HG03571 (cell line): ENCODE data around the gene LNX2.

Source experiments
- ATAC-seq: cut with Tn5 transposase; IDR thresholded peaks from one replicate; pipeline ENCODE4 v1.9.1; 2021; ENCODE audit not compliant: unreplicated experiment

Gene LNX2

DNA sequence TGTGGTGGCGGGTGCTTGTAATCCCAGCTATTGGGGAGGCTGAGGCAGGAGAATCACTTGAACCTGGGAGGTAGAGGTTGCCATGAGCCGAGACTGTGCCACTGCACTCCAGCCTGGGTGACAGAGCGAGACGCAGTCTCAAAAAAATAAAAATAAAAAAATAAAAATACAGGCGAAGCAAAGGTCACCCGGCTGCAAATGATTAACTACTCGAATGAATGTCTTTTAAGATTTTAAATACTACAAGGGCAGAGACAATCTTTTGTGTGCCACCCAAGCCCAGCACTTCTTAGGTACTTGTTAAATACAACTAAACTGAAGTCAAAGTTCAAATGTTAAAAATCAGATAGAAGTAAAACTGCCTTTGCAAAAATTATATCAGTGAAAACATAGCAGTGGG, 6.7 kb downstream of the LNX2 start:
- ATAC-seq: no peak

DNA sequence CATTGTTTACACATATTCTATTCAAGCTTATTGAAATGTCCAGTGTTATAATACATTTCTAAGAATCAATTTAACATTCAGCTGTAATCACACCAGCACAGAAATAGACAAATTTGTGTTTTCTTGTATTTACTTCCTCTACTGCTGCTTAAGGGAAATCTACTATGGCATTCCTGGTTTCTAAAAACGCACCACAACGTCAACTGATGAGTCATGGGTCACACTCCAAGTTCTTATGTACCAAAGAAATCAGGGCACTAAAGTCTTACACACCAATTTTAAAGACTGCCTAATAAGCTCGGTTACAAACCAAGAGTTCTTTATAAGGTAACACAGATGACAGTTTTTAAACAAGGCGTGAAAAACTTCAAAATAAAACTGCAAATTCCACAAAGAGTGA, 13.2 kb downstream of the LNX2 start:
- ATAC-seq: no peak

DNA sequence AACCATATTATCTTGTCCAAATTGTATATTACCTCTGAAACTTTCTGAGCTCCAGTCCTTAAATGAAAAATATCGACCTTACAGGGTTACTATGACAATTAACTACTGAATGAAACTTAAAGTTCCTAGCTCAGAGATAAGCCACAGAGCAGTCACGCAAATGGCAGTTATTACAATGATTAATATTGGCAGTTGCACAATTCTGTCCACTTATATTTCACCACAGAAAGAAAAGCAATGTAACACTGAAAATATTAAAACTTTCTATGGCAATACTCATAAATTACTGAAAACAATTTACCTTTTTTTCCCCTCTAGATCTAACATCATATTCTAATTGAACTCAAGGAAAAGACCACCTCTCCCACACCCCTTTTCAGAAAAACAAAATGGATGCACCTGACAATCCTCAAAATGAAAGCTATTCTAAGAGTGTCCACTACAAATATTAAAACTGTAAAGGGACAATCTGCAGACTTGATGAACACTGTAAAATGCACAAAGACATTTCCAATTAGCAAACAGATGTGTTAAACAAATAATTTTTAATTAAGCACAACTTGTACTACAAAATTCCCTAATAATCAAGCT, 14.6 kb downstream of the LNX2 start:
- ATAC-seq: no peak

DNA sequence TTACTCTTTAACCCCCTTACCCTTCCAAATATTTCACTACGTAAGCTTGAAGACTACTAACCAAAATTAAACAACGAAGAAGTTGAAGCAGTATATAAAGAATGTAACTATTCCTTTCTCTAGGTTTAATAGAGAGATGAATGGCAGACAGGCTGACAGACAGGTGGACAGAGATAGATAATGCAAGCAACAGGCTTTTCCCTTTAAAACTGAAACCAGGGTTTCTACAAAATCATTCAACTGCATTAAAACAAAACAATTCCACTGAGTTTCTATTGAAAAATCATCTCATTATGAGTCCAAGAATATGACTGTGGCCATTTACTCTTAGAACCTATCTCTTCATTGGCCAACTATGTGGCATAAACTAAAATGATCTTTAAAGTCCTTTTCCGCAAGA, 15.2 kb downstream of the LNX2 start:
- no peak for ATAC-seq

DNA sequence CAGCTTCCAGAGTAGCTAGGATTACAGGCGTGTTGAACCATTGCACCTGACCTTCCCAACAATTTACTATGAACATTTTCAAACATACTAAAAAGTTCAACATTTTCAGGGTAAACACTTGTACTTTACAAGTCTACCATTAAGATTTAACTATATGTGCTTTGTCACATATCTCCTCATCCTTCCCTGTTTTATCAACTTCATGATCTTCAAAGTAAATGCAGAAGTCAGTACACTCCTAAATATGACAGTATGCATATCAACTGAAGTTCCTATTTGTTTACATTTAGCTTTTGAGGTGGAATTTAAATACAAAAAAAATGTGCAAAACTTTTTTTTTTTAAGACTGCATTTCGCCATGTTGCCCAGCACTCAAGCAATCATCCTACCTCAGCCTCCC, 18.5 kb downstream of the LNX2 start:
- no peak for ATAC-seq

DNA sequence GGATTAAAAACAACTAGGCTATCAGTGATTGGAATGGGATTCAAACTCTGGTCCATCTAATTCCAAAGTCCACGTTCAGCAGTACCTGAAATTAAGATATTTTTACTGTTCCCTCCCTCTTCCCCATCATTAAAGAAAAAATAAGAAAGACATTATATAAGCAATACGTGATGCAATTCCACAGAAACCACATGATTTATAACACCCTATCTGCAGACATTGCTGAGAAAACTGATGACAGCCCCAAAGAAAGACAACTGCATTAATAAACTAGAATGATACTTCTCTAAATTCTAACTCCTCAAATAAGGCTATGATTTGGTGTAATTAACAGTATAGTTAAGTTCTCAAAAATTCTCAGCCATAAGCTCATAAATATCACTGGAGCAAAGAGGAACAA, 19.1 kb downstream of the LNX2 start:
- no peak for ATAC-seq

DNA sequence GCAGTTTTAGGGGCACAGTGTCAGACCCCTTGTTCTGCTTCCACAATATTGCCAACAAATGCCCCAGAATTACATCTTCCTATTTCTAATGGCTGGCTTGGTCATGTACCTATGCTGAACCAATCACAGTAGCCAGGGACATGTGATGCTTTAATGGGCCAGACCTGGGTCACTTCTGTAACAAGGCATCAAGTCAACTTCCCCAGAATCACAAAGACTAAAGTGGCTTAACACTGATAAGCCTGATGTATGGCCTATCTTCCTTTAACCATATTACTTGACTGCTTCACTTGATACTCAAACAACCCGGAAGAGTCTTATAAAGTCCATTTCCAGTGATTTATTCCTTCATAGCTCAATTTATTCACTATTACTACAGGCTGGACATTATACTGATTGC, 19.6 kb downstream of the LNX2 start:
- ATAC-seq: no peak

DNA sequence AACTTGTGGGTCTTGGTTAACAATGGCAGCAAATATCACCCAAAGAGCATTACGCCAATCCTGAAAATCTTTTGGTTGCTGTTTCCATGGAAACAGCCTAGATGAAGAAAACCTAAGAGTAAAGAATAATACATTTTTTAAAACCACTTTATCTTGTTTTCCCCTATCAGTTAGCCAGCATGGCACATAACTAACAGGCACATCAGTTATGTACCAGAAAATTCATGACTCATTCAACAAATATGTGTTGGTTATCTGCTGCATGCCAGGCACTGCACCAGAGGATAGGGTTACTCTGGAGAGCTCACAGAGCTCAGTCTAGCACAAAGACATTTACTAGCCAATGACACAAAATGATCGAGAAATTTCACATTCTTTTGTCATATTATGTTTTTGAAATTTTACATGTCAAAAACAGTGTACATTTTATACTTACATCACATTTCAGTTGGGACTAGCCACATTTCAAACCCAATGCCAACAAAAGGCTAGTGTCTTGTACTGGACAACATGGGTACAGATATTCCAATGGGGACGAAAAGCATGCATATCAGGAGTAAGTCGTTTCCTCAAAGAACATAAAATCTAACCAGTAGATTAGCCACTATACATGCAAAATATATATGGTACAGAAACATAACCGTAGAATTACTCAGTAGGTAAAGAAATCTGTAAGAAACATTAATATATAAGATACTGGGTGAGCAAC, 20.3 kb downstream of the LNX2 start:
- ATAC-seq: no peak

DNA sequence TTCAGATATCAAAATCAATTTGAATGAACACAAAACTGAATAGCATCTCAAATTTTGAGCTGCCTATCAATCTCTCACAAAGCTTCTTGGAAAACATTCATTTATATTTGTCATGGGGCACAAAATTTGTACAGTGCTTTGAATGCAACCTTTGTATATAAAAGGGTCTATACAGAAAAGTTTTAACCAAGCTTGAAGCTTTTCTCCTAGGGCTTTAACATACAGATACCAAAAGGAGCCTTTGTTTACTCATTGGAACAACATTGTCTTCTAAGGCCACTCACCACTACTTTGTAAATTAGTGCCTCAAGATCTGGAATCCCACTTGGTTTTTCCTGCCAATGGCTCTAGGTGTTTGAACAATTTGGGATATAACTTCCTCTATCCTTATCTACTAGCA, 21.2 kb downstream of the LNX2 start:
- no peak for ATAC-seq

DNA sequence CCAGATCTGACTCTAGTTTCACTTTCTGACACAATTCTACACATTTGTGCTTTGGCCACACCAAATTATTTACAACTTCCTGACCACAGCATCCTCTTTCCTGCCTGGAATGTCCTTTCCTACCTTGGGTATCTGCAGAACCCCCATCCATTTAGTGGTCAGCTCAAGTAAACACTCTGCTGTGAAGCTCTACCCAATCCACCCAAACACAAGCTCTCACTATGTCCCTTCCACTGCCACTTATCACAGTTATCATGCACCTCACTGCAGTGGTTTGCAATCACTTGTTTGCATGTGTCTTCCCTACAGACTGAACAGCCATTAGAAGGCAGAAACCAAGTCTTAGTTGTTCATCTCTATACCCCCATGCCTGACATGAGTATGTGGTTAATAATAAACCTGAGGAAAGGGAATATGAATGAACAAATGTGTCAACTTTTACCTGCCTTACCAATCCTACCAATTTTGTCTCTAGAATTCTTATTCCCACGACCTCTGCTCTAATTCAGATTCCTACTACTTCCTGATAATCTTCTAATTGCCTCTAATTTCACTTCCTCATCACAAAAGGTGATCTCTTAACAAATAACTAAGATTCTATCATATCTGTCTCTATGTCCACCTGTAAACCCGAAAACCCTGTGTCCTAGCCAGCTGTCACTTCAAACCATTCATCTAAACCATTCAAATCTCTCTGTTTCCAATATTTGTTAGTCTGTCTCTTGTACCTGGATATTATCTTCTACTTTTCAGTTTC, 25.1 kb downstream of the LNX2 start:
- no peak for ATAC-seq

DNA sequence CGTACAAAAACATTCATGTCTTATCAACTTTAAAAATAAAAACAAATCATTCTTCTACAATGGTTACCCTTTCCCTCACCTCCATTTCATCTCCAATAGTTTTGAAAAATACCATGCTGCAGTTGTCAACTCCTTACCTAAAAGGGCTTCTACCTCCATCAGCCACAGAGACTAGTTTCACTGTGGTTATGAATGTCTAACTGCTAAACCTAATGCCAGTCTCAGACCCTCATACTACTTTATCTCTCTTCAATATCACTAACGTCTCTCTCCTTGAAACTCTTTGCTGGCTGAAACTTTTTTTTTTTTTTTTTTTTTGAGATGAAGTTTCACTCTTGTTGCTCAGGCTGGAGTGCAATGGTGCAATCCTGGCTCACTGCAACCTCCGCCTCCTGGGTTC, 27.1 kb downstream of the LNX2 start:
- no peak for ATAC-seq

DNA sequence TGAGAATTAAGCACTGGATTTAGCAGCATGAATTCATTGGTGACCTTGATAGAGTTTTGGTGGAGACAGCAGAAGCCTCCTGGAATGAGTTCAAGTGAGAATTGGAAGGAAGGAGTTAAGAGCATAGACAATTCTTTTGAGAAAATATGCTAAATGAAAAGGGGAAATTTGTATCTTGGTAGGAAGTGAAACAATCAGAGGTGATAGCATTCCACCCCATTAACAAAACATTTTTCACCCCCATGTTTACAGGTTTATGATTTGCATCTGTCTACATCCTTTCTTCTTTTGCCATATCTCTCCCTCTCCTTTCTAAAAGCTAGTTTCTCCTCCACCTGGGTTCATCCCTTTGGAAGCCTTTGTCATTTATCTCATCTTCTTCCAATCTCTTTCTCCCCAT, 27.5 kb downstream of the LNX2 start:
- ATAC-seq: no peak

DNA sequence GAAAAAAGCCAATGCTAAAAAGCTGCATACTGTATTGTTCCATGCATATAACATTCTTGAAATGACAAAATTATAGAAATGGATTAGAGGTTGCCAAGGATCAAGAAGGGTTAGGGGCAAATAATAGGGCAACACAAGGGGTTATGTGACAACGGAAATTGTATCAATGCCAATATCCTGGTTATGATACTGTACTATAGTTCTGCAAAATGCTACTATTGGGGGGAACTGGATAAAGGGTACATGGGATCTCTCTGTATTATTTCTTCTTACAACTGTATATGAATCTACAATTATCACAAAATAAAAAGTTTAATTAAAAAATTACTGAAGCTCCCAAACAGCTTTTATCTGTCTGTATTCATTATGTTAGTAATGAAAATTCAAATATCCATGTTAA, 31.9 kb downstream of the LNX2 start:
- no peak for ATAC-seq

DNA sequence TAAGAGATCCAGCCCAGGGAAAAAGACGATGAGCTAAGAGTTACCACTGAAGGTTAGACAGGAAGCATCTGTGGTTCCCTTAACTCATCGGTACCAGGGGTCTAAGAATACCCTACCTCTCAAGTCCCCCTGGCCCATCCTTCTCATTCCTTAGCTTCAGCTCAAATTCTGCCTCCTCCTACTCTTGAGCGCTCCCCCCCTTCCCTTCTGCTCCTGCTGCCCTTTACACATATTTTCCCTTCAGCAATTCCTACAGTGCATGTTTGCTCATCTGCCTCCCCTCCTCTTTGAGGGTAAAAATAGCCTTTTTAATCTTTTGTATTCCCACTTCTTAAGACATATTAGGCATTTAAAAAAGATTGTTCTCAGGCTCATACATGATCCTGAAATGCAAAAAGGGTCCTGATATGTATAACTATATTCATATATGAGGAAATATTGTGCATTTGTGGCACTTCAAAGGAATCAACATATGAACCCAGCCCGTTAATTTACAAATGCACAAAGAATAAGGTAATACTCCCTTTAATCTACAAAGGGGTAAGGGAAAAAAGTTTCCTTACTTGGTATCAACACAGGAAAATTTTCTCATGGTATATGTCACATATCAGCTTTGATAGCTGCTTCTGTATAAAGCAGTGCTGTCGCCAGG, 33.1 kb downstream of the LNX2 start:
- ATAC-seq: no peak

DNA sequence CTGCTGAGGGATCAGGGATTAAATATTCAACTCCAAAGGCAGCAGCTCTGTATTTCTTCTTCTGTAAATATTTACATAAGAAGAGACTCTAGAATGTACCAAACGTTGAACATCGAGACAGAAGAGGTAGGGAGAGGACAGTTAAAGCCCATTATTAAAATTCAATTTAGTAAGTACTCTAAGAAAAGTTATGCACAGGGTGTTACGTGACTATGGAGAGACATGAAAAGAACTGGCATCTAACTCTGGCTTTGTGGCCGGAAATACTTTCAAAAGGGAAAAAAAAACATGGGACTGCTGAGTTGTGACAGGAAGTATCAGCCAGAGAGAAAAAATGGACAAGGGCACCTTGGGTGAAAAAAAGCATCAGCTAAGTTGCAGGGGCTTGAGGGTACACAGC, 36.7 kb downstream of the LNX2 start:
- no peak for ATAC-seq

DNA sequence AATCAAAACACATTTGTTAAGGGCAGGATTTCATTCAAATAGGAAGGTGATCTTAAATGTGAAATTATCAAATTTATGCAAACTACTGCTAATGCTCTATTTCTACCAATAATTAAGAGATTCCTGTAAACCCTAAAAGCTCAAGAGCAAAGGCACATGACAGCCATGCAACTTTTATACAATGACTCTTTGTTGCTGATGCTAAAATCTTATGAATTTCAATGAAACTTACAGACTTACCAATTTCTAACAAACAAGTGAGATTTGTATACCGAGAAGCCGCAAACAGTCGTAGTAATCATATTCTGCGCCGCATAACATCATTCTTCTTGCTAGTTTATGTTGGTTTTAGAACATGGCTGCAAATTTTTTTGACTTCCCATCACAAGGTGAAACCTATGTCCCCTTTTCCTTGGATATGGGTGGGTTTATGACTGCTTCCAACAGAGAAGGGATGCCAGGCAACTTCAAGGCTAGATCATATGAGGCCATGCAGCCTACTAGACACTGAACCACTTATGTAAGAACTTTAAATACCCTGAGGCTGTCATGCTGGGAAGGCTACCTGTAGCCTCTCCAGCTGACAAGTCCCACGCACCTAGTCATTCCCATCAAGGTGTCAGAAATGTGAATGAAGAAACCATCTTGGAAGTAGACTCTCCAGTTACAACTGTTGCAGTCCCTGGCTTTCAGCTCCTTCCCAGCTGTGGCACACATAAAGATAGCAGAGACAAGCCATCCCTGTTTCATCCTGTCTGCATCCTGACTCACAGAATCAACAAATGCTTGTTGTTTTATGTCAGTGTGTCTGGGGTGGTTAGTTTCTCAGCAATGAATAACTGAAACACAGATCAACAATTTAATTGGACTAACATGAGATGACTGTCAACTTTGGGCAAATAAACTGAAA, 42.0 kb downstream of the LNX2 start:
- no peak for ATAC-seq

DNA sequence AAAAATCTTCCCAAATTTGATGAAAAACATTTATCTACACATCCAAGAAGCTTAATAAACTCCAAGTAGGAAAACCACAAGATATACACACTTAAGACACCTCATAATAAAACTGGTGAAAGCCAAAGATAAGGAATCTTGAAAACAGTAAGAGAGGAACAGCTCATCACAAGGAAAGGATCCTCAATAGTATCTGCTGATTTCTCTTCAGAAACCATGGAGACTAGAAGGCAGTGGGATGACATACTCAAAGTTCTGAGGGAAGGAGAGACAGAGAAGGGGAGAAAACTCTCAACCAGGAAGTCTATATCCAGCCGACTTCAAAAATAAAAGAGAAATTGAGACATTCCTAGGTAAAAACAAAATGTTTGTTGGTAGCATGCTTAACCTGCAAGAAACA, 45.7 kb downstream of the LNX2 start:
- no peak for ATAC-seq

DNA sequence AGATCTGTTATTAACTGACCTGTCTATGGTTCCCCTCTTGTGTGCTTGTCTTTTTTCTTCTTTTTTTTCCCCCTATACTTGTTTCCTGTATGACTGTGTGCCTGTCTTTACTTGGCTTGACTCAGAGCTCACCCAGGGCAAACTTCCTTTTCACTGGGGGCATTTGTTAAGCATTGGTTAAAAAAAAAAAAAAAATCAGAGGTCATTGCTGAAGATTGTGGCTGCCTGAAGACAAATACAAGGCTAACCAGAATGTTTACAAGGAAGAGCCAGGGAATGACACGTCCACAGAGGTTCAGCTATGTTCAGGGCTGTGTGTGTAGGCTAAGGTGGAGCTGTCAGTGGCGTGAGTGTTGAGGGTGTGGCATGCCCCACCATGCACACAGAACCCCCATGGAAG, 47.1 kb downstream of the LNX2 start:
- ATAC-seq: no peak

DNA sequence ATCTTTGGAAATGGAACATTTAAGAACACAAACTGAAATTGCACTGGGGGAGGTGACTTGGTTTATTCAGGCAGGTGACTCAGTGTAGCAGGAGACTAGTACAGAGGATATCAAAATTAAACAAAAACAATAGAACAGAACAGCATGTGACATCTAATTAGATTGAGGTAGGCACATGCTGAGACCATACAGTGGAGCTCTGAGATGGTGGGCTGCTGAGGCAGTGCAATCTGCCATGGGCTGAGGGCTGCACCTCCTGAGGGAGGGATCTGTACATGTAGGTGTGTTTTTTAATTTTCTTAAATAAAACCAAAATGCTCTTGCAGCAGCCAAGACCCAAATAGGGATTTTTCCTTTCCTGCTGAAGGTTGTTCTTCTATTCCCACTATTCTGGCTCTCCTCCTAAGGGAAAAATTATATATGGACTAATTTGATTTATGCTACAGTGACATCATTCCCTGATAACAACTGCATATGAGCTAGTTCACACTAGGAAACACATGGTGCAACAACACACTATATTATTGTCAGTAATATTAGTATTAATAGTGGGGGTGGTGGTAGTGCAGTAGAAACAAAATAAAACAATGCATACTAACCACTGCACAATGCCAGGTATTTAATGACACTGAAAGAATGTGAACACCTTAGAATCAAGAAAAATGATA, 48.0 kb downstream of the LNX2 start:
- no peak for ATAC-seq

DNA sequence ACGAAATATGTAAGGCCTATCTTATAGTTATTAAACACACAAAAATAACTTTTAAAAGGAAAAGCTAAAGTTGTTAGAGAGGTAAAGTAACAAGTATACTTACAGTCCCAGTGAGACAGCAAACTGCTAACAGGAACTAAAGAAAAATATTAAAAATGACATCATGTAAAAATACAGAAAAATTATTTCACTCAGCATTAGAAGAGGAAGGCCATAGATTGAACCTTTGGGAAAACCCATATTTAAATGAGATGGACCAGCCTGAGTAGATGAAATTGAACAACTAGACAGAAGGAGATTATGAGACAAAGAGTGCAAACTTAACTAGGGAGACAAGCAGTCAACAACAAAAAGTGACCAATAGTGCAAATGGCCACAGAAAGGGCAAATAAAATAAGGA, 49.4 kb downstream of the LNX2 start:
- ATAC-seq: no peak
